ENCODE results near the gene SGSH. TPM values are rescaled to one million over a fixed set of nuclear protein-coding genes. Genes with fewer than 3 reads are reported as not detected.
A peak's percentile ranks its signal among the peaks of the same experiment; 100 is the strongest.
"Not testable (repeated sequence)": the region's sequence is repeated elsewhere in the genome, so short reads cannot be mapped to it uniquely, and the experiment has no call there.

The SGSH gene
- total RNA-seq, 1 donor from 2014 or later, result 64.1 TPM

- no peak for DNase-seq (ENCODE audit: low spot score)
Observed at GRCh38 chr17:80210348-80211108, 9.6 kb downstream of the SGSH start.

GRCh38 chr17:80209765-80210164 lies 10.4 kb downstream of the SGSH start:
- DNase-seq (ENCODE audit: low spot score), result no peak

- no peak for DNase-seq (ENCODE audit: low spot score)
Observed at GRCh38 chr17:80208050-80208449, 12.1 kb downstream of the SGSH start.

GRCh38 chr17:80205811-80206210 lies 14.3 kb downstream of the SGSH start:
- DNase-seq (ENCODE audit: low spot score), result no peak

GRCh38 chr17:80204626-80205468 lies 15.3 kb downstream of the SGSH start:
- DNase-seq (ENCODE audit: low spot score), result no peak

- no peak for DNase-seq (ENCODE audit: low spot score)
Observed at GRCh38 chr17:80203471-80203963, 16.6 kb downstream of the SGSH start.

- no peak for DNase-seq (ENCODE audit: low spot score)
Observed at GRCh38 chr17:80202197-80202596, 17.9 kb downstream of the SGSH start.

- DNase-seq (ENCODE audit: low spot score), result no peak
Observed at GRCh38 chr17:80201446-80201845, 18.7 kb downstream of the SGSH start.

- not testable (repeated sequence) for DNase-seq (ENCODE audit: low spot score)
Observed at GRCh38 chr17:80199295-80199694, 20.8 kb downstream of the SGSH start.

GRCh38 chr17:80198144-80198661 lies 21.9 kb downstream of the SGSH start:
- DNase-seq (ENCODE audit: low spot score), result no peak

GRCh38 chr17:80196652-80197051 lies 23.5 kb downstream of the SGSH start:
- no peak for DNase-seq (ENCODE audit: low spot score)

- DNase-seq (ENCODE audit: low spot score), result no peak
Observed at GRCh38 chr17:80195671-80196529, 24.2 kb downstream of the SGSH start.

- DNase-seq (ENCODE audit: low spot score), result no peak
Observed at GRCh38 chr17:80195141-80195540, 25.0 kb downstream of the SGSH start.

GRCh38 chr17:80191865-80192661 lies 28.1 kb downstream of the SGSH start:
- DNase-seq (ENCODE audit: low spot score), result peak; percentile 74

- no peak for DNase-seq (ENCODE audit: low spot score)
Observed at GRCh38 chr17:80191192-80191591, 28.9 kb downstream of the SGSH start.

- DNase-seq (ENCODE audit: low spot score), result no peak
Observed at GRCh38 chr17:80190716-80191115, 29.4 kb downstream of the SGSH start.

- DNase-seq (ENCODE audit: low spot score), result no peak
Observed at GRCh38 chr17:80189611-80190010, 30.5 kb downstream of the SGSH start.

GRCh38 chr17:80187515-80187941 lies 32.6 kb downstream of the SGSH start:
- DNase-seq (ENCODE audit: low spot score), result peak; percentile 71

GRCh38 chr17:80187090-80187489 lies 33.0 kb downstream of the SGSH start:
- no peak for DNase-seq (ENCODE audit: low spot score)

- DNase-seq (ENCODE audit: low spot score), result no peak
Observed at GRCh38 chr17:80185968-80186367, 34.2 kb downstream of the SGSH start.

GRCh38 chr17:80184423-80184714 lies 35.8 kb downstream of the SGSH start:
- DNase-seq (ENCODE audit: low spot score), result no peak

All from ureter (tissue), 1 donor.